ENCODE measurements around the gene GLDC.

GRCh38 chr9:6592791-6593190, 52.7 kb downstream of the GLDC start:
- TF ChIP-seq CTCF (conservative IDR thresholded peaks at IDR 0.05) (no peak), ZFX (IDR thresholded peaks at IDR 0.05) (no peak)
